ENCODE results near the gene APOL6. TPM values are rescaled to one million over a fixed set of nuclear protein-coding genes. Genes with fewer than 3 reads are reported as not detected.
"Not testable (repeated sequence)": the region's sequence is repeated elsewhere in the genome, so short reads cannot be mapped to it uniquely, and the experiment has no call there.

Gene APOL6
- total RNA-seq, 2 donors from 2014 or later, result 20.6 to 23.0 TPM

- intact Hi-C loops (cut with DNase I), result no loop called here
- DNase-seq (no peak), ATAC-seq (no peak)
Observed at GRCh38 chr22:35690001-35690400, 41.8 kb downstream of the APOL6 start.

DNA sequence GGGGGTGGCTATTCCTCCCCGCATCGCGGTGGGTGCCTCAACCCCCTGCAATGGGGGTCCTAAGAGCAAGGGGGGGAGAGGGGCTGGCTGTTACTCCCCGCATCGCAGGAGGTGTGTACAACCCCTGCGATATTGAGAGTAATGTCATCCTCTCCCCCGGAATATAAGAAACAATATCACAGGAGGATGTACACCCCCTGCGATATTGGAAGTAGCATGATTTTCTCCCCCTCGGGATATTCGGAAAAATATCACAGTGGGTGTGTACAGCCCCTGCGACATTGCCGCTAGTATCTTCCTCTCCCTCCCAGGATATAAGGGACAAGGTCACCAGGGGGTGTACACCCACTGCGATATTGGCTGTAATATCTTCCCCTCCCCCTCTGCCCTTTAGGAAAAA, 47.0 kb downstream of the APOL6 start:
- no peak for ATAC-seq
- intact Hi-C loops (cut with DNase I), result no loop called here

GRCh38 chr22:35697142-35697541, 48.9 kb downstream of the APOL6 start:
- no peak for DNase-seq
- intact Hi-C loops (cut with DNase I), result no loop called here

More for the DNA sequence above, 47.0 kb downstream of the APOL6 start:
- DNase-seq, result no peak

DNA sequence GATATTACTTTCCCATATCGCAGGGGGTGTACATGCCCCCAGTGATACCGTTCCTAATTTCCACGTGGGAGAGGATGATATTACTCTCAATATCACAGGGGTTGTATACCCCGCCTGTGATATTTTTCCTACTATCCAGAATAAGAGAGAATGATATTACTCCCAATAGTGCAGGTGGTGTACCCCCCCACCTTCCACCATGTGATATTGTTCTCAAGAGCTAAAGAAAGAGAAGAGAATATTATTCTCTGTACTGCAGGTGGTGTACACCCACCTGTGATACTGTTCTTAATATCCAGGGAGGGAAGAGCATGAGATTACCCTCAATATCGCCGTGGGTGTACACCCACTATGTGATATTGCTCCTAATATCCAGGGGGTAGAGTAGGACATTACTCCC, 51.6 kb downstream of the APOL6 start:
- ATAC-seq; intact Hi-C loops (cut with DNase I); DNase-seq: not testable (repeated sequence)

More at GRCh38 chr22:35697142-35697541, 48.9 kb downstream of the APOL6 start:
- ATAC-seq, result no peak

- ATAC-seq, result no peak
- intact Hi-C loops (cut with DNase I), result no loop called here
- no peak for DNase-seq
Observed at GRCh38 chr22:35703861-35704584, 55.8 kb downstream of the APOL6 start.

DNA sequence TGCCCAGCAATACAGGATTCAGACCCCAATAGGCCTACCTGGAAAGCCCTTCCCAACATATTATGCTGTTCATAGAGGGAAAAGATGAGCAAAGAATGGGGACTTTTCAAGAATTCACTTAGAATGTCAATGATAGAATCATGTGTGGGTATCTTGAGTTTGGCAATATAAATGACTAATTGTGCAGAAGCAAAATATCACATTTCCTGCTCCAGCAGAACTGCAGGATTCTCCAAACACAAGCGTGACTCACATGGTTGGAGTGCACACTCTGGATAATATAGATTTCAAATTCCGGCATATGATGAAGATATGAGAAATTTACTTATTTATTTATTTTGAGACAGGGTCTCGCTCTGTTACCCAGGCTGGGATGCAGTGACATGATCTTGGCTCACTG, 56.9 kb downstream of the APOL6 start:
- intact Hi-C loops (cut with DNase I), result no loop called here
- ATAC-seq, result no peak
- no peak for DNase-seq

GRCh38 chr22:35708453-35708852, 60.2 kb downstream of the APOL6 start:
- ATAC-seq, result no peak
- DNase-seq, result no peak
- intact Hi-C loops (cut with DNase I), result no loop called here

GRCh38 chr22:35708917-35709316, 60.7 kb downstream of the APOL6 start:
- no peak for ATAC-seq
- intact Hi-C loops (cut with DNase I), result no loop called here
- no peak for DNase-seq

DNA sequence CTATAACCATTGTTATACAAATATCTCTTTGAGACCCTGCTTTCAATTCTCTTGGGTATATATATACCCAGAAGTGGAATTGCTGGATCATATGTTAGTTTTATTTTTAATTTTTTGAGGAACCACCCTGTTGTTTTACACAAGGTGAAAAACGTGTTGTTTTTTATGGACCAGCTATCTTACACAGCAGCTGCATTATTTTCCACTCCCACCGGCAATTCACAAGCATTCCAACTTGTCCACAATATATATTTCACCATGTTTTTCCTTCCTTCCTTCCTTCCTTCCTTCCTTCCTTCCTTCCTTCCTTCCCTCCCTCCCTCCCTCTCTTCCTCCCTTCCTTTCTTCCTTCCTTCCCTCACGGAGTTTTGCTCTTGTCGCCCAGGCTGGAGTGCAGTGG, 63.1 kb downstream of the APOL6 start:
- intact Hi-C loops (cut with DNase I), result no loop called here
- ATAC-seq, result no peak
- no peak for DNase-seq

DNA sequence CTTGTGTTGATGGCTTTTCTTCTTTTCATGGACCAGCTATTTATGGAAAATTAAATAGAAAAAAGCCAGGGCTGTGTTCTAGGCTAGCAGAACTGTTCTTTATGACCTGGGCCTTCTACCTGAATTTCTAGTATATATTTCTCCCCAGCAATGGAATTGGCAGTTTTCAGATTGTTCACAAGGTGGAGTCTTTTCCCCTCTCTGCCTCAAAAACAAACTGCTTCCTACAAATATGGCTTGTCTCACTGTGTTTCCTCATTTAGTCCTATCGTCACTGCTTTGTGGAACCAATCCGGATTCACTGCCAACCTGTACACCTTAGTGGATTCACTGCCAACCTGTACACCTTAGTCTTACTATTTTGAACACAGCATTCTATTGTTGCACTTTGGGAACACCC, 64.4 kb downstream of the APOL6 start:
- DNase-seq, result no peak
- intact Hi-C loops (cut with DNase I), result no loop called here
- ATAC-seq, result no peak

GRCh38 chr22:35717572-35717971, 69.3 kb downstream of the APOL6 start, which contains the start of gene APOL5:
TSS of gene APOL5 (plus strand) at chr22:35717872. CDS start at chr22:35717872, 0 bp downstream.
- ATAC-seq, result no peak
- no peak for DNase-seq
- intact Hi-C loops (cut with DNase I), result no loop called here

Other genes starting within 250 kb of the APOL6 start
- gene MCM5, start 248.3 kb upstream of the APOL6 start, total RNA-seq, result 10 to 100 TPM; 11.0 to 21.9 TPM
- gene RASD2, start 107.6 kb upstream of the APOL6 start, total RNA-seq, result 1 to 10 TPM; 2.7 to 4.0 TPM
- gene MB, start 31.1 kb upstream of the APOL6 start, total RNA-seq, result 1,000 to 10,000 TPM; 7,141 to 7,312 TPM
- not detected for gene APOL5, start 69.4 kb downstream of the APOL6 start, total RNA-seq